ENCODE results near the gene PHF2.

The PHF2 gene

DNA sequence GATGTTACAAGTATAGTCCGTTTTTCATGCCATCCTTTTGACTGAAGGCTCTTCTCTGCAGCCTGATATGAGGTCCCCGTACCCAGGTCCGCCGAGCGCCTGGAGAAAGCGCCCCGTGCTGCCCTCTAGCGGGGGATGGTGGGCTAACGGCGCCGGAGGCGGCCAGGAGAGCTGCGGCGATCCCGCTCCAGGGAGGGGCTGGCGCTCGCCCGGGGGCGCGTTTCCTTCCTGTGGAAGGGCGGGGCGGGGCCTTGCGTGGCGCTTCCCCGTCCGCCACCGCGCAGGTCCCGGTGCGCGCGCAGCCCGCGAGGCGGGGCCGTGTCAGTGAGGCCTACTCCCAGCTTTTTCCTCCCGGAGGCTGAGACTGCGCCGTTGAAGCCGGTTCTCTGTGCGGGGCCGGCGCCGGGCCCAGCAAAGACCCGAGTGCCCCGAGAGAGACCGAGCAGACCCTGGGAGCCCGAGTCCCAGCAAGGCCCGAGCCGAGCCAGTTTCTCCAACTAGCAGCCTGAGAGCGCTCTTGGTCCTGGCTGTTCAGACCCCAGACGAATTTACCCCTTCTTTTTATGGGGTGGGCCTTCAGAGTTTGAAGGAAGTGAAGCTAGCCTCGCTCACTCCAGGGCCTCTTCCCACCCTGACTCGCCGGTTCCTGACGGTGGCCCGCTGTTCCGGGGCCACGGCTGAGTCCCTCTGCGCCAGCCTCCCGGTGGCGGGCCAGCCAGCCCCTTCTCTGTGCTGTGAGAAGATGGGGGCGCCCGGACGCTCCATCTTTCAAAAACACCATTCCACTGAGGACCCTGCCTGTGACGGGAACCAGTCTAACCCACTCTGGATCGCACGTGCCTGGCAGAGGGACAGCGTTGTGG, 9.7 kb upstream of the PHF2 start:
- H3K4me3 ChIP-seq (replicated peaks in 1 of 2; ENCODE audit: low read depth in 2 of 2, low read length in 2 of 2), result peak overlapping the region; percentile 57
- peak; percentile 96 to 98 for DNase-seq (ENCODE audit: low read depth in 2 of 2)
- TF ChIP-seq, protein P1, sequence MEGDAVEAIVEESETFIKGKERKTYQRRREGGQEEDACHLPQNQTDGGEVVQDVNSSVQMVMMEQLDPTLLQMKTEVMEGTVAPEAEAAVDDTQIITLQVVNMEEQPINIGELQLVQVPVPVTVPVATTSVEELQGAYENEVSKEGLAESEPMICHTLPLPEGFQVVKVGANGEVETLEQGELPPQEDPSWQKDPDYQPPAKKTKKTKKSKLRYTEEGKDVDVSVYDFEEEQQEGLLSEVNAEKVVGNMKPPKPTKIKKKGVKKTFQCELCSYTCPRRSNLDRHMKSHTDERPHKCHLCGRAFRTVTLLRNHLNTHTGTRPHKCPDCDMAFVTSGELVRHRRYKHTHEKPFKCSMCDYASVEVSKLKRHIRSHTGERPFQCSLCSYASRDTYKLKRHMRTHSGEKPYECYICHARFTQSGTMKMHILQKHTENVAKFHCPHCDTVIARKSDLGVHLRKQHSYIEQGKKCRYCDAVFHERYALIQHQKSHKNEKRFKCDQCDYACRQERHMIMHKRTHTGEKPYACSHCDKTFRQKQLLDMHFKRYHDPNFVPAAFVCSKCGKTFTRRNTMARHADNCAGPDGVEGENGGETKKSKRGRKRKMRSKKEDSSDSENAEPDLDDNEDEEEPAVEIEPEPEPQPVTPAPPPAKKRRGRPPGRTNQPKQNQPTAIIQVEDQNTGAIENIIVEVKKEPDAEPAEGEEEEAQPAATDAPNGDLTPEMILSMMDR (IDR thresholded peaks at IDR 0.05; ENCODE audit: low read depth, low read length), result peak; percentile 83

DNA sequence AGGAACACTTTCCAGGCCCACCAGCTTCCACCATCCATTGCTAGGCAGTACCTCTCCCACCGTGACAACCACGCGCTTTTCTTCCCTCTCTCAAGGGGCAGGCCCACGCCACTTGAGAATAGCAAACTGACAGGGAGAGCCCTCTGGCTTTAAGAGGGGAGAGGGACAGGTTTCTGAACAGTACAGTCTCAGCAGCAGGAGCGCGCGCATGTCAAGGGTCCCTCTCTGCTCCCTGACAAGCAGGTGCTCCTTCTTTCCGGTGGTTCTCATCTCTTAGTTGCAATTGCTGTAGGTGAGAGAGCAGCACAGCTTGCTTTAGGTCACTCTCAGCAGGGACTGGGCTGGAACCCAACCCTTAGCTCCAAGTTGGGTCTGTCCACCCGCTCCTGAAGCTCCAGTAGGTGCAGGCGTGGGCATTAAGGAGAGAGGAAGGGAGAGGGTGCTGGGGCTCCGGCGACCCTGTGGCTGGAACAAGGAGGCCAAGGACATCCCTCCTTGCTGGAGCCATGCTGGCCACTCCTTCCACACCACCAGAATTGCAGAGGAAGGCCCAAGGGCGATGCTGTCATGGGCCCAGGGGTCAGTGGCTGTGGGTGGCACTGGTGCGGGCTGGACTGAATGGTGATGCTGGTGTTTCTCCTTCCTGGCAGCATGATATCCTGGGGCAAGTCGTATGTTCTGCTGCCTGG, 9.0 kb upstream of the PHF2 start:
- TF ChIP-seq, protein P1 (IDR thresholded peaks at IDR 0.05; ENCODE audit: low read depth, low read length), result no peak
- H3K4me3 ChIP-seq (replicated peaks in 1 of 2; ENCODE audit: low read depth in 2 of 2, low read length in 2 of 2), result peak overlapping the region; percentile 57

DNA sequence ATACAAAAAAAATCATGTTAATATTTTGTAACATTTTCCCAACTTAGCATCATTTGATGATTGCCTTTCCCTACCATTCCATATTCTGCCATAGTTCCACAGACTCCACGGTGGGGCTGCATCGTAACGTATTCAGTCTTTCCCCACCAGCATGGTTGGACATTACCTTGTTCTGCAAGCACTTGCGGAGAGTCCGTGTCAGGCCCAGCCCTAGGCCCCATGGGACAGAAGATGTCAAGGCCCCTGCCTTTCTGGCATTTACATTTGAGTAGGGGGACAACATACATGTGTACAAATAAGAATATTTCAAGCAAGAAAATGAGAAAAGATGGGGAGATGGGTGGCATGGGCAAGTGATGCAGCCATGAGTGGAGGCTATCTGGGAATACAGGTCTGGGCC, 8.2 kb upstream of the PHF2 start:
- TF ChIP-seq, protein P1 (IDR thresholded peaks at IDR 0.05; ENCODE audit: low read depth, low read length), result no peak
- no peak for DNase-seq (ENCODE audit: low read depth in 2 of 2)
- H3K4me3 ChIP-seq (replicated peaks in 1 of 2; ENCODE audit: low read depth in 2 of 2, low read length in 2 of 2), result no peak overlapping the region

More for the DNA sequence above, 9.0 kb upstream of the PHF2 start:
- peak in 1 of 2 donors; percentile 20 for DNase-seq (ENCODE audit: low read depth in 2 of 2)

DNA sequence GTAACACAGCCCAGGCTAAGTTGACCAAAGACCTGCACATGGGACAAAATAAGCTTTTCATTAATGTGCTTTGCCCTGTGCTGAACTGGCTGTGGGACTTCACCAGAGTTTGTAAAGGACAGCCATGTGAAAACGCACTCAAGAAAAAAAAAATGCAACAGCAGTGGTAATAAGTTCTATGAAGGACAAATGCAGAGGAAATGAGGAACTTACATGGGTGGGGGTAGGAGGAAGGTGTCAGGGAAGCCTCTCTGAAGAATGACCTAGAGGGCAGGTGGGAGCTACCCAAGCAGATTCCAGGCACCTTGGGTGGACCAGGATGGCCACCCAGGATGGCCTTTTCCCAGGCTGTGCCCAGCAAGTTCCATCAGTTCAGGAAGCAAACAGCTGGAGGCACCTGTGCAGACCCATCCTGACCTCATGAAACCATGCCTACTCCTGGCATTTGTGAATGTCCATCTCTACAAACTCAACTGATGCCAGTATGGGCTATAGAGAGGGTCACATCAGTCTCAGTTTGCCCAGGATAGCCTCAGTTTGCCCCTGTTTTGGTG, 6.7 kb upstream of the PHF2 start:
- TF ChIP-seq, protein P1 (IDR thresholded peaks at IDR 0.05; ENCODE audit: low read depth, low read length), result no peak
- DNase-seq (ENCODE audit: low read depth in 2 of 2), result no peak
- H3K4me3 ChIP-seq (replicated peaks in 1 of 2; ENCODE audit: low read depth in 2 of 2, low read length in 2 of 2), result no peak overlapping the region

DNA sequence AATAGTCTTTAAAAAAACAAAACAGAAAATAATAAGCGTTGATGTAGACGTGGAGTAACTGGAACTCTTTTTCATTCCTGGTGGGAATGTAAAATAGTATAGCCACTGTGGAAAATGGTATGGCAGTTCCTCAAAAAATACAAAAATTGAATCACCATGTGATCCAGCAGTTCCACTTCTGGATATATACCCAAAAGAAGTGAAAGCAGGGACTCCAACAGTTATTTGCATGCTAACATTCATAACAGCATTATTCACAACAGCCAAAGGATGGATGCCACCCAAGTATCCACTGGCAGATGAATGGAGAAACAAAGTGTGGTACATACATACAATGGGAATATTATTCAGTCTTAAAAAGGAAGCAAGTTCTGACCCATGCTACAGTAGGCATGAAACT, 4.2 kb upstream of the PHF2 start:
- no peak overlapping the region for H3K4me3 ChIP-seq (replicated peaks in 1 of 2; ENCODE audit: low read depth in 2 of 2, low read length in 2 of 2)
- no peak for DNase-seq (ENCODE audit: low read depth in 2 of 2)
- TF ChIP-seq, protein P1 (IDR thresholded peaks at IDR 0.05; ENCODE audit: low read depth, low read length), result no peak

DNA sequence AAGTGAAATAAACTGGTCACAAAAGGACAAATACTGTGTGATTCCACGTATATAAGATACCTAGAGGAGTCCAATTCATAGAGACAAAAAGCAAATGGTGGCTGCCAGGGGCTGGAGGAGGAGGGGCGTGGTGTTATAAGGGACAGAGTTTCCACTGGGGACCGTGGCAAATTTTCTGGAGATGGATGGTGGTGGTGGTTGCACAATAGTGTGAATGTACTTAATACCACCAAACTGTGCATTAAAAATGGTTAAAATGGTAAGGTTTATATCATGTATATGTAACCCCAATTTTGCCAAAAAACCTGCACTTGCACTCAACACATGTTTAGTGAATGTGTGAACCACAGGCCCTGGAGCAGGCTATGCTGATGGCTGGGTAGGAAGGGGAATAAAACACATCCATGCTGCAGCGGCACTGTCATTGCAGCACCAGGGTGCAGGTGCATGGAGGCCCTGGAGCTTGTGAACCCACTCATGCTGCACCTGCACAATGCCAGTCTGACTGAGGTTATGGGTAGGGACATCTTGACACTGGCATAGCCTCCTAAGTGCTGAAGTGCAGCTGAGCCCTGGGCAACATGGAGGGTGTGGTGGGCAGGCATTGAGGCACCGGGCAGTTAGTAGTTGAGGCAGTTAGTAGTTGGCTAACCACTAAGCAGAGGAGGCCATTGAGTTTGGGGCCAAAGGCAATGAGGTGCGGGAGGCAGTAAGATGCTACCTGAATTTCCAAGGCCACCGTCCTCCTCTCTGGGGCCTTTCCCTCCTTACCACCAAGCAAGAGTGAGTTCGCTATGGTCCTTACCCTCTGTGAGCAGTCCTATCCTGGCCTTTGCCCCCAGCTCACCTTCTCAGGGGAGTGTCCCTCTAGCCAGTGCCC, 3.5 kb upstream of the PHF2 start:
- H3K4me3 ChIP-seq (replicated peaks in 1 of 2; ENCODE audit: low read depth in 2 of 2, low read length in 2 of 2), result no peak overlapping the region
- TF ChIP-seq, protein P1 (IDR thresholded peaks at IDR 0.05; ENCODE audit: low read depth, low read length), result no peak
- no peak for DNase-seq (ENCODE audit: low read depth in 2 of 2)
